Cerebellar nuclear complex (tissue), 1 donor: ENCODE data around the gene ASCC1.

Source experiments
- DNase-seq, 2 experiments: peaks; one replicate each; lab custom pipeline; 2025; lab: John Stamatoyannopoulos, UW

The ASCC1 gene

GRCh38 chr10:72098301-72098835, 117.7 kb downstream of the ASCC1 start:
- DNase-seq: no peak

- no peak for DNase-seq
Observed at GRCh38 chr10:72097448-72098300, 118.4 kb downstream of the ASCC1 start.

- DNase-seq: no peak
Observed at GRCh38 chr10:72096115-72097000, 119.7 kb downstream of the ASCC1 start.

- DNase-seq: no peak
Observed at GRCh38 chr10:72095195-72095594, 120.9 kb downstream of the ASCC1 start.

GRCh38 chr10:72094574-72094973, 121.5 kb downstream of the ASCC1 start:
- no peak for DNase-seq

GRCh38 chr10:72093450-72093849, 122.6 kb downstream of the ASCC1 start:
- no peak for DNase-seq

- no peak for DNase-seq
Observed at GRCh38 chr10:72092987-72093386, 123.1 kb downstream of the ASCC1 start.

GRCh38 chr10:72092171-72092924, 123.7 kb downstream of the ASCC1 start:
- no peak for DNase-seq

GRCh38 chr10:72090326-72090725, 125.8 kb downstream of the ASCC1 start:
- DNase-seq: no peak

- DNase-seq: no peak
Observed at GRCh38 chr10:72089618-72090017, 126.5 kb downstream of the ASCC1 start.

GRCh38 chr10:72088889-72089575, 127.0 kb downstream of the ASCC1 start:
- no peak for DNase-seq

- peak; percentile 45 to 89 for DNase-seq
Observed at GRCh38 chr10:72087969-72088888, 127.8 kb downstream of the ASCC1 start, which contains the start of gene SPOCK2. TSS of gene SPOCK2 (minus strand) at chr10:72088551. CDS start at chr10:72088328, 223 bp downstream.

- no peak for DNase-seq
Observed at GRCh38 chr10:72087392-72087968, 128.6 kb downstream of the ASCC1 start.

- no peak for DNase-seq
Observed at GRCh38 chr10:72086466-72087391, 129.3 kb downstream of the ASCC1 start.

- DNase-seq: no peak
Observed at GRCh38 chr10:72085864-72086465, 130.1 kb downstream of the ASCC1 start.

- no peak for DNase-seq
Observed at GRCh38 chr10:72085166-72085565, 130.9 kb downstream of the ASCC1 start.

- no peak for DNase-seq
Observed at GRCh38 chr10:72083790-72084459, 132.2 kb downstream of the ASCC1 start.
